ENCODE data around the gene MYMK.
"Not testable (repeated sequence)": the region's sequence is repeated elsewhere in the genome, so short reads cannot be mapped to it uniquely, and the experiment has no call there.

DNA sequence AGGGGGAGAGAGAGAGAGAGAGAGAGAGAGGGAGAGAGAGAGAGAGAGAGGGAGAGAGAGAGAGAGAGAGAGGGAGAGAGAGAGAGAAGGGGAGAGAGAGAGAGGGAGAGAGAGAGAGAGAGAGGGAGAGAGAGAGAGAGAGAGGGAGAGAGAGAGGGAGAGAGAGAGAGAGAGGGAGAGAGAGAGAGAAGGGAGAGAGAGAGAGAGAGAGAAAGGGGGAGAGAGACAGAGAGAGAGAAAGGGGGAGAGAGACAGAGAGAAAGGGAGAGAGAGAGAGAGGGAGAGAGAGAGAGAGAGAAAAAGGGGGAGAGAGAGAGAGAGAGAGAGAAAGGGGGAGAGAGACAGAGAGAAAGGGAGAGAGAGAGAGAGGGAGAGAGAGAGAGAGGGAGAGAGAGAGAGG is 39.1 kb upstream of the MYMK start:
- not testable (repeated sequence) for TF ChIP-seq TAF1 (IDR thresholded peaks at IDR 0.05; ENCODE audit: borderline replicate concordance, low read depth, low read length); POLR2AphosphoS5 (IDR thresholded peaks at IDR 0.05; ENCODE audit: low read depth, low read length); POLR2A (IDR thresholded peaks at IDR 0.05; ENCODE audit: low read depth, low read length)

Data from GM12892 (cell line).